Dendritic cell treated with granulocyte-macrophage colony-stimulating factor and Interleukin-4, amounts not matched to agents 40 ng/mL and 50 ng/mL, for 4 days (primary cell): Measurements from ENCODE around the gene SARS1.
A peak's percentile ranks its signal among the peaks of the same experiment; 100 is the strongest.

Experiments used
- H3K27ac Mint-ChIP-seq: one replicate; pipeline ENCODE4 v1.8.0; 2022; ENCODE audit warnings: mild to moderate bottlenecking, mixed read lengths
- H3K27me3 Mint-ChIP-seq: one replicate; pipeline ENCODE4 v1.8.0; 2022; ENCODE audit warnings: mild to moderate bottlenecking, mixed read lengths
- H3K36me3 Mint-ChIP-seq: one replicate; pipeline ENCODE4 v1.8.0; 2022; ENCODE audit warnings: low read depth, mixed read lengths
- H3K4me1 Mint-ChIP-seq: one replicate; pipeline ENCODE4 v1.8.0; 2022; ENCODE audit warnings: low read depth, mixed read lengths
- H3K4me3 Mint-ChIP-seq: one replicate; pipeline ENCODE4 v1.8.0; 2022; ENCODE audit warnings: mild to moderate bottlenecking, moderate library complexity, mixed read lengths
- H3K9me3 Mint-ChIP-seq: one replicate; pipeline ENCODE4 v1.8.0; 2022; ENCODE audit warnings: mixed read lengths
- intact Hi-C: fragments of 100-400 bp; cut with micrococcal nuclease; formaldehyde crosslinking; loops from one replicate; pipeline ENCODE4 v1.15.0; 2022

Gene SARS1

DNA sequence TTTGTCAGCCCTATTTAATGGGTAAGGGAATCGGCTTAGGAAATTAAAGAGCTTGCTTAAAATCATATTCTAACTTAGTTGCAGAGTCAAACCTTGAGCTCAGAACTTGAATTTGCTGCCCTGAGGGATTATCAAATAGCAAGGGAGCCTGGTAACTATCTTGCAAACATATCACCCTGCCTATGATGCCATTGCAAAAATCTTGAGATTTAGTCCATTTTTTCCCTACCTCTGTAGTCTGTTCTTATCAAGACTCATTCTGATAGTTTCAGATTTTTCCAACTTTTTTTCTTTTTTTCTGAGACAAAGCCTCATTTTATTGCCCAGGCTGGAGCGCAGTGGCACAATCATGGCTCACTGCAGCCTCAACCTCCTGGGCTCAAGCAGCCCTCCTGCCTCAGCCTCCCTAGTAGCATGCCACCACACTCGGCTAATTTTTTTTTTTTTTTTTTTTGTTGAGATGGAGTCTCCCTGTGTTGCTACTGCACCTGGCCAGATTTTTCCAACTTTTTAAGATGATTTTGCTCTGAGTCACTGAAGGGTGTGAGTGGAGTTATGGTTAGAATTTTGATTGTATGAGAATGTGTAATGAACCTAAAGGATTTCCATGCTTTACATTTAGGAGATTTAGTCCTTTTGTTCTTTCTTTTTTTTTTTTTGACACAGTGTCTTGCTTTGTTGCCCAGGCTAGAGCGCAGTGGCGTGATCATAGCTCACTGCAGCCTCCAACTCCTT lies 12.2 kb downstream of the SARS1 start:
- H3K36me3 Mint-ChIP-seq, result peaks cover 73% of the 10 kb centered on the region
- no peak overlapping the region for H3K4me3 Mint-ChIP-seq
- H3K9me3 Mint-ChIP-seq, result no peaks in the 10 kb centered on the region
- no peaks in the 10 kb centered on the region for H3K4me1 Mint-ChIP-seq
- H3K27me3 Mint-ChIP-seq, result no peaks in the 10 kb centered on the region
- intact Hi-C loops, result no loop called here
- no peak overlapping the region for H3K27ac Mint-ChIP-seq

DNA sequence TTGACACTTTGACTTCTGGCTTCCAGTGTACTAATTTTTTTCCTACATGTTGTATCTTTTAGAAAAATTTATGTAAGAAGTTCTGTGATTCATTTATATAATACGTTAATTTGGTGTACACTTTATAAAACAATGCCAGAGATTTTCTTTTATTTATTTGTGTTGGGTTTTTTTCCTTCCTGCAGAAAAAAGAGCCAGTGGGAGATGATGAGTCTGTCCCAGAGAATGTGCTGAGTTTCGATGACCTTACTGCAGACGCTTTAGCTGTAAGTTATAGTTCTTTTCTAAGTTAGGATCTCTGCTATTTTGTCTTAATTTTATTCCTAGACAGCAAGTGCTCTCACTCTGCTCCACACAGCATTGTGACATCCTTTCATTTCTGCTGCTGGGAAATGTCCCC lies 14.4 kb downstream of the SARS1 start:
- no peaks in the 10 kb centered on the region for H3K27me3 Mint-ChIP-seq
- H3K9me3 Mint-ChIP-seq, result no peaks in the 10 kb centered on the region
- H3K4me3 Mint-ChIP-seq, result no peak overlapping the region
- H3K36me3 Mint-ChIP-seq, result peaks cover 90% of the 10 kb centered on the region
- intact Hi-C loops, result no loop called here
- H3K4me1 Mint-ChIP-seq, result no peaks in the 10 kb centered on the region
- H3K27ac Mint-ChIP-seq, result no peak overlapping the region

DNA sequence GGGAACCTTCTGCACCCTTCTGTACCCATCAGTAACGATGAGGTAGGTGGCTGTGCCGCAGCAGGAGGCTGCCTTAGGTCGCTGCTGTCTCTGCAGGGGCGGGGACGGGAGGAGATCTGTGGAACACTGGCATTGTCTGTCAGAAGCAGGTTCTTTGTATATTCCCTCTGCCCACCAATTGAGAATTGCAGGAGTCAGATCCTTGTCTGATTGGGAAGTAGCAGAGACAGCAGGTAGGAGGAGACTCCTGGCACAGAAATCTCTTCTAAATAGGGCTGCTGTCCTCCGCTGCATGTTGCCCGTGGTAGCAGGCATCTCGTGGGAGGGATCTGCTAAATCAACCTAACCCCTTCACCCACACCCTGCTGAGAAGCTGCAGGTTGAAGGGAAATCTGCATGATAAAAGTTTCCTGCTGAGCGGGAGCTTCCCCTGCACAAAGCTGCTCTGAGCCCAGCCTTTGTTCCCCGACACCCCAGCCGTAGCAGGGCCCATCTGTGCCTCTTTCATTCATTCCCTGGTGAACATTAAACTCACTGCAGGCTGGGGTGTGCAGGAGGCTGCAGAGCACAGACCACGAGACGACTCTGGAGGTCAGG lies 15.9 kb downstream of the SARS1 start:
- intact Hi-C loops, result no loop called here
- H3K36me3 Mint-ChIP-seq, result peaks cover 90% of the 10 kb centered on the region
- no peak overlapping the region for H3K4me3 Mint-ChIP-seq
- H3K4me1 Mint-ChIP-seq, result no peaks in the 10 kb centered on the region
- H3K27me3 Mint-ChIP-seq, result no peaks in the 10 kb centered on the region
- no peak overlapping the region for H3K27ac Mint-ChIP-seq
- no peaks in the 10 kb centered on the region for H3K9me3 Mint-ChIP-seq

DNA sequence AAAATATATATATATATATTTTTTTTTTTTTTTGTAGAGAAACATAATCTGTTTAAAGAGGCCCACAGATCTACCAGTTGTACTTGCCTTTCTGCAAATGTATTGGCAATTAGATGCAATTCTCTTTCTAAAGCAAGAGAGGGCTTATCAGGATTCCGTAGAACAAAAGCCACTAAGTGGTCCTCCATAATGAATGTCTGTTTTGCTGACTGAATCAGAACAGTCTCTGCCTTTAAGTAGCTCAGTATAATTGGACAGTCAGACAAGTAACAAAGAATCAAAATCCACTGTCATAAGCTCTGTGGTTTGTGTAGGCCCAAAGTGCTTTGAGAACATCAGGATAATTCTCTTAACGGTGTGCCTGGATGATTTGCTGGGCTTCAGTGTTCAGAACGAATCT lies 17.3 kb downstream of the SARS1 start:
- intact Hi-C loops, result no loop called here
- peaks cover 93% of the 10 kb centered on the region for H3K36me3 Mint-ChIP-seq
- no peak overlapping the region for H3K27ac Mint-ChIP-seq
- no peaks in the 10 kb centered on the region for H3K9me3 Mint-ChIP-seq
- H3K4me1 Mint-ChIP-seq, result no peaks in the 10 kb centered on the region
- no peak overlapping the region for H3K4me3 Mint-ChIP-seq
- H3K27me3 Mint-ChIP-seq, result no peaks in the 10 kb centered on the region

DNA sequence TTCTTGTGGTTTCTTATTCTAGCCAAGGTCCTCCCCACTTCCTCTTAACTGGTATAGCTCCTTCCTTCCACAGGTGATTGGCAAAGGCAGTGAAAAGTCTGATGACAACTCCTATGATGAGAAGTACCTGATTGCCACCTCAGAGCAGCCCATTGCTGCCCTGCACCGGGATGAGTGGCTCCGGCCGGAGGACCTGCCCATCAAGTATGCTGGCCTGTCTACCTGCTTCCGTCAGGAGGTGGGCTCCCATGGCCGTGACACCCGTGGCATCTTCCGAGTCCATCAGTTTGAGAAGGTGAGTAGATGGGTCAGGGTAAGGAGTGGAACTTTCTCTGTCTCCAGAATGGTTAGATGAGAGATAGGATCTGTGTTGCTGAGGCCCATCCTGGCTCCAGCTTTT lies 21.4 kb downstream of the SARS1 start:
- no peak overlapping the region for H3K27ac Mint-ChIP-seq

DNA sequence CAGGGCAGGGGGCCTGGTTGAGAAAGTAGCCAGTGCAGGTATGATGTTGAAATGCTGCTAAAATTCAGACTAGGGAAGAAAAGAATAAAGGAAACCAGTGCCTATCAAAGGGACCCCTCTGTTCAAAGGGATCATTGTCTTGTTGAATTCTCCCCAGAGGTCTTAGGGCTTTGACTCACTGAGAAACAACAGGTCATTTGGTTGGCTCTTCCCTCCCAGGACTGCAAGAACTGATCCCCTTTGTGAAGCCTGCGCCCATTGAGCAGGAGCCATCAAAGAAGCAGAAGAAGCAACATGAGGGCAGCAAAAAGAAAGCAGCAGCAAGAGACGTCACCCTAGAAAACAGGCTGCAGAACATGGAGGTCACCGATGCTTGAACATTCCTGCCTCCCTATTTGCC lies 23.8 kb downstream of the SARS1 start:
- Mint-ChIP-seq H3K4me3 (no peak overlapping the region), H3K36me3 (peaks cover 67% of the 10 kb centered on the region), H3K27me3 (peaks cover 25% of the 10 kb centered on the region), H3K4me1 (peaks cover 18% of the 10 kb centered on the region), H3K27ac (no peak overlapping the region), H3K9me3 (no peaks in the 10 kb centered on the region)
- intact Hi-C loops, result no loop called here

More for the DNA sequence above, 21.4 kb downstream of the SARS1 start:
- H3K9me3 Mint-ChIP-seq, result no peaks in the 10 kb centered on the region
- peaks cover 1% of the 10 kb centered on the region for H3K27me3 Mint-ChIP-seq
- H3K4me1 Mint-ChIP-seq, result no peaks in the 10 kb centered on the region
- H3K36me3 Mint-ChIP-seq, result peaks cover 91% of the 10 kb centered on the region
- H3K4me3 Mint-ChIP-seq, result no peak overlapping the region
- intact Hi-C loops, result no loop called here

DNA sequence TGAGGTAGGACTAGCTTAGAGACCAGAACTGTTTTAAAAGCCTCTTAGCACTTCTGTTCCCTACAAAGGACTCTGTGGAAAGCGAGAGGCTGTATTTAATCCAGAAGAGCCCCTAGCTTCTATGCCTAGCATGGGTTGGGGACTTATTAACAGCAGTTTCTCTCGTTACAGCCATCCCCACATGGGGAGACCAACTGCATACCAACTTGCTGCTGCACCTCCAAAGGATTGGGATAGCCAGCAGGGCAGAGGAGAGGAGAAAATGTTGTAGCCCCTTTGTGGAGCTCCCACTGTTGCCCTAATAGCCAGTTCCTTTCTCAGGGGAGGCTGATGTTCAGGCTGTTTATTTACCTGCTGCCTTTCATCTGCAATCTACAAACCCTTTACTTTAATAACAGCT lies 24.7 kb downstream of the SARS1 start:
- intact Hi-C loops, result no loop called here
- no peak overlapping the region for H3K4me3 Mint-ChIP-seq
- peaks cover 61% of the 10 kb centered on the region for H3K36me3 Mint-ChIP-seq
- H3K27me3 Mint-ChIP-seq, result peaks cover 34% of the 10 kb centered on the region
- H3K27ac Mint-ChIP-seq, result no peak overlapping the region
- peaks cover 21% of the 10 kb centered on the region for H3K4me1 Mint-ChIP-seq
- H3K9me3 Mint-ChIP-seq, result no peaks in the 10 kb centered on the region

DNA sequence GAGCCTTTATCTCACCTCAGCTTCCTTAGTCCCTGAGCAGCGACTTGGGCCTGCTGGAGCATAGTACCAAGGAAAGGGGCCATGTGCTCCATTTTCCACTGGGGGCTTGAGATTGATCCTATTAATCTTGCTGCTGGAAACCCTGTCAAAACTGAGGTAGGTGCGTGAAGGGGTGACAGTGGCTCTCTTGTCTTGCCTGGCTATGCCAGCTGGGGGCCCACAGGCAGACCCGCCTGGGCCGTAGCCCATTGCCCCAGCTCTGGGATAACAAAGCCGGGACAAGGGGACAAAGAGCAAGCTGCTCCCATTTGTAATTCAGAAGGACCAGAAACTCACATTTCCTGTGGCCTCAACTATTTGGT lies 25.3 kb downstream of the SARS1 start:
- Mint-ChIP-seq H3K27ac (no peak overlapping the region), H3K27me3 (peaks cover 37% of the 10 kb centered on the region), H3K9me3 (no peaks in the 10 kb centered on the region), H3K4me3 (no peak overlapping the region), H3K36me3 (peaks cover 57% of the 10 kb centered on the region), H3K4me1 (peaks cover 21% of the 10 kb centered on the region)
- intact Hi-C loops, result no loop called here

DNA sequence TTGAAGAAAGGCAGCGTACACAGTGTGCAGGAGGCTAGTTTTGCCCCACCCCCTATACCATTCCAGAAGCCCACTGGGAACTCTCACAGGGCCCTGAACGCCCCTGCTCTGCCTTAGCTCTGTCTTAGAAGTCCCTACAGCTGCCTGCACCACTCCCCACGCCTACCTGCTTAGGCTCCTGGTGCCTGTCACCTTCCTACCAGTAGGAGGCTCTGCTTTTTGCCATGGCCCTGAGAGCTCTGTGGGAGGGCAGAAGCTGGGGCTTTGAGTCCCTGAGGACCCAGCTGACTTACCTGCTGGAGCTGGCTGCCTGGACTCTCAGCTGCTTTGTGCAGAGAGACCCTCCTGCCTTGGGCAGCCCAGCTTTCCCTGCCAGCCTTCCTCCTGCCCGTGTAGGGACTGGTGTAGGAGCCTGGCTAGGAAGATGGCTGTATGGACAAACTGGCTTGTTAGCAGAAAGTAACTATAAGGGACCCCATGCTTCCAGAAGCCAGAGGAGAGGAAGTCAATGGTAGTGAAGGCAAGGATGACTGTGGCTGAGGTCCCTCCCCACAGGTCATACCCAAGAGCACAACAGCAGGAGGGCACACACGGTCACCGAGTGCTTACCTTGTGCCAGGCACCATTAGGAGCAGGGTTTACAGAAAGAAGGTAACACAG lies 25.8 kb downstream of the SARS1 start:
- Mint-ChIP-seq H3K27me3 (peaks cover 41% of the 10 kb centered on the region), H3K36me3 (peaks cover 52% of the 10 kb centered on the region), H3K27ac (no peak overlapping the region), H3K9me3 (no peaks in the 10 kb centered on the region), H3K4me1 (peaks cover 21% of the 10 kb centered on the region), H3K4me3 (no peak overlapping the region)
- intact Hi-C loops, result no loop called here

DNA sequence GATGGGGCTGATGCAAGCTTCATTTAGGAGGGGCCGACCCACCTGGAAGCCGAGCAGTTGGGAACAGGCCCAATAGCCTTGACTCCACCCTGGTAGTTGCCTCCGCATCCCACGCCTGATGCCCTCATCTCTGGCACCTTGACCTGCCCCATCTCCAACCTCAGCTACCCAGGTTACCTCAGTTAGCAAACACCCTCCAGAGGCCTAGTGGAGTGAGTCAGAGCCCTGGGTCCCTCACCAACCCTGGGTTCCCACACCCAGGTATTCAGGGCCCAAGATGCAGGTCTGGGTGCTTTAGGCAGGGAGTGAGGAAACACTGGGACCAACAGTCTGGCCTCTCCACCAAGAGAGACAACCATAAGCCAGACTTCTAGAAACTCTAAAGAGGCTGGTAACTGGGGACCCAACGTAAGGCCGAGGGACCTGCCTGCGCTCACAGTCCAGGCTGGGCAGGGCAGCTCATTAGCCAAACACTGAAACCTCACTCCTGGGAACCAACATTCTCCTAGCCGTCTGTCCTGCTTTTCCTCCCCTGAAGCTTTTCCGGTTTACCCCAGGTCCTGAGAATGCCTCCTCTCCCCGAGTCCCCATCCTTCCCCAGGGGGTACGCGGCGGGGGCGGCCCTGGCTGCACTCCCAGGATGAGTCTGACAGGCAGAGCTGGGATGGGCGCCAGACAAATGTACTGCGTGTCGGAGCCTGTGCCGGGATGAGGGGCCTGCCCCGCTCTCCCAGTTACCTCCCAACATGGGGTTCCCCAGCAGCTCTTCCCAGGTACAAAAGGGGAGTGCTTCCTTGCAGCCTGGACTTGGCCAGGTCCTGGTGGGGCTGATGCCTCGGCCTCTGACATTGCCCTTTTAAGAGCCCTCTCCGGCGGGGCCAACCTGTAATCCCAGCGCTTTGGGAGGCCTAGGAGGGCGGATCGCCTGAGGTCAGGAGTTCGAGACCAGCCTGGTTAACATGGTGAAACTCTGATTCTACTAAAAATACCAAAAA lies 26.7 kb downstream of the SARS1 start:
- no peaks in the 10 kb centered on the region for H3K9me3 Mint-ChIP-seq
- intact Hi-C loops, result no loop called here
- peaks cover 21% of the 10 kb centered on the region for H3K4me1 Mint-ChIP-seq
- no peak overlapping the region for H3K4me3 Mint-ChIP-seq
- H3K27me3 Mint-ChIP-seq, result peaks cover 46% of the 10 kb centered on the region
- H3K27ac Mint-ChIP-seq, result no peak overlapping the region
- peaks cover 43% of the 10 kb centered on the region for H3K36me3 Mint-ChIP-seq

DNA sequence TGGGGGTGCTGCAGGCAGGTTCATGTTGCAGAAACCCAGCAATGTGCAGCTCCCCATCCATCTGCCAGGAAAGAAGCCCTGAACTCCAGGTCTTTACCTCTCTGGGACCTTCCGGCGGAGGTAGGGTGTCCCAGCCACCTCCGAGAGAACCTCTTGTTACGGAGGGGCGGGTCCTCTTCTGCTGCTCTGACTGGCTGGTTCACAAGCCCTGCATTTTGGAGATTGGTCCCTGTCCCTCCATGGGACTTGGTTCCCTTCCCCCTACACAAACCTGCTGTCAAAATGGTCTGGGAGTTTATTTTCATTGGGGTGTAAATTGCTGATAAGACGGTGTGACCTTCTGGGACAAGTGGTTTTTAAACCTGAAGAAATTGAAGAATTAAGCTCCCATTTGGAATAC lies 27.6 kb downstream of the SARS1 start:
- H3K4me3 Mint-ChIP-seq, result no peak overlapping the region
- H3K9me3 Mint-ChIP-seq, result no peaks in the 10 kb centered on the region
- H3K36me3 Mint-ChIP-seq, result peaks cover 34% of the 10 kb centered on the region
- intact Hi-C loops, result no loop called here
- H3K4me1 Mint-ChIP-seq, result peaks cover 21% of the 10 kb centered on the region
- peaks cover 46% of the 10 kb centered on the region for H3K27me3 Mint-ChIP-seq
- H3K27ac Mint-ChIP-seq, result no peak overlapping the region

DNA sequence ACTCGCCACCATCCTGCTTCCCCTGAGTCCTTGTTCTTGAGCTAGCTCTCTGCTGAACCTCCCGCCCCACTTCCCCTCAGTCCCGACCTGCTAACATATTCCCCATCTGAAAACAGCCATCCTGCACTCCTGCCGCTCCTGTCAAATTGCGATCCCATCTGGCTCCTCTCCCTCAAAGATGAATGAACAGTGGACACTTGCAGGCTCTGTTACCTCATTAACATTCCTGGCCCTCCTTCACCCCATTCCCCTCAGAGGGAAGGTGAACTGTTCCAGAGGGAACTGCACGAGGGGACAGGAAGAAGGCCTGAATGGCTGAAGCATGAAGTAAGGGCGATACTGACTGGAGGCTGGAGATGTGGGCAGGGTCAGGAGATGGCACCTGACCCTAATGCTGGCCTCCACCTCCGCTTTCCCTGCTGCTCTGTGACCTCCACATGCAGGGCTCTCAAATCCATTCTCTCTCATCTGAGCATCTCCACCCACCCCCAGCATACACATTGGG lies 28.2 kb downstream of the SARS1 start:
- H3K36me3 Mint-ChIP-seq, result peaks cover 28% of the 10 kb centered on the region
- H3K27me3 Mint-ChIP-seq, result peaks cover 47% of the 10 kb centered on the region
- H3K4me3 Mint-ChIP-seq, result no peak overlapping the region
- intact Hi-C loops, result no loop called here
- H3K27ac Mint-ChIP-seq, result no peak overlapping the region
- peaks cover 21% of the 10 kb centered on the region for H3K4me1 Mint-ChIP-seq
- no peaks in the 10 kb centered on the region for H3K9me3 Mint-ChIP-seq

DNA sequence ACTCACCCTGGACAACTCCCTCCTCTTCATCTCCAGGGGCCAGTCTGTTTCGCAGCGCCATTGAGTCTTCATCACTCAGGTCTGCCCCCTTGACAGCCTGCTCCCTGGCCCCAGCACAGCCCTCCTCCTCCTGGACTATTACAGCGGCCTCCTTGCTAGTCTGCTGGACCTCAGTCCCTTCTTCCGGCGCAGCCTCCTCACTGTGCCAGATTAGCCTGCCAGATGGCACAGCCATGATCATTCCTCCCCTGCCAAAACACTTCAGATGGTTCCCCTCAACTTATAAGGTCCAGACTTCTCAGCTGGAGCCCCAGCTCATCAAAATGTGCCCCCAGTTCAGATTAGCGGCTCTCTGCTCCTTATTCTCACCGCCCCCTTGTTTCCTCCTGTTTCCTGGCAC lies 28.7 kb downstream of the SARS1 start:
- Mint-ChIP-seq H3K27ac (peak overlapping the region; percentile 46), H3K4me3 (no peak overlapping the region), H3K4me1 (peaks cover 21% of the 10 kb centered on the region), H3K9me3 (no peaks in the 10 kb centered on the region), H3K27me3 (peaks cover 48% of the 10 kb centered on the region), H3K36me3 (peaks cover 23% of the 10 kb centered on the region)
- intact Hi-C loops, result no loop called here
